GM12872 (cell line): ENCODE data around the gene PLAC9.

Experiments used
- TF ChIP-seq, protein P1 (sequence below): IDR thresholded peaks from 3 replicates; pipeline ENCODE4 v1.5.1; 2011; ENCODE audit warnings: low read depth, mild to moderate bottlenecking, low read length, moderate library complexity; ENCODE audit not compliant: insufficient read depth

PLAC9 gene

GRCh38 chr10:80183436-80183835 lies 50.9 kb downstream of the PLAC9 start:
- TF ChIP-seq, protein P1, sequence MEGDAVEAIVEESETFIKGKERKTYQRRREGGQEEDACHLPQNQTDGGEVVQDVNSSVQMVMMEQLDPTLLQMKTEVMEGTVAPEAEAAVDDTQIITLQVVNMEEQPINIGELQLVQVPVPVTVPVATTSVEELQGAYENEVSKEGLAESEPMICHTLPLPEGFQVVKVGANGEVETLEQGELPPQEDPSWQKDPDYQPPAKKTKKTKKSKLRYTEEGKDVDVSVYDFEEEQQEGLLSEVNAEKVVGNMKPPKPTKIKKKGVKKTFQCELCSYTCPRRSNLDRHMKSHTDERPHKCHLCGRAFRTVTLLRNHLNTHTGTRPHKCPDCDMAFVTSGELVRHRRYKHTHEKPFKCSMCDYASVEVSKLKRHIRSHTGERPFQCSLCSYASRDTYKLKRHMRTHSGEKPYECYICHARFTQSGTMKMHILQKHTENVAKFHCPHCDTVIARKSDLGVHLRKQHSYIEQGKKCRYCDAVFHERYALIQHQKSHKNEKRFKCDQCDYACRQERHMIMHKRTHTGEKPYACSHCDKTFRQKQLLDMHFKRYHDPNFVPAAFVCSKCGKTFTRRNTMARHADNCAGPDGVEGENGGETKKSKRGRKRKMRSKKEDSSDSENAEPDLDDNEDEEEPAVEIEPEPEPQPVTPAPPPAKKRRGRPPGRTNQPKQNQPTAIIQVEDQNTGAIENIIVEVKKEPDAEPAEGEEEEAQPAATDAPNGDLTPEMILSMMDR = no peak

GRCh38 chr10:80184291-80184690 lies 51.8 kb downstream of the PLAC9 start:
- TF ChIP-seq, protein P1 = no peak

DNA sequence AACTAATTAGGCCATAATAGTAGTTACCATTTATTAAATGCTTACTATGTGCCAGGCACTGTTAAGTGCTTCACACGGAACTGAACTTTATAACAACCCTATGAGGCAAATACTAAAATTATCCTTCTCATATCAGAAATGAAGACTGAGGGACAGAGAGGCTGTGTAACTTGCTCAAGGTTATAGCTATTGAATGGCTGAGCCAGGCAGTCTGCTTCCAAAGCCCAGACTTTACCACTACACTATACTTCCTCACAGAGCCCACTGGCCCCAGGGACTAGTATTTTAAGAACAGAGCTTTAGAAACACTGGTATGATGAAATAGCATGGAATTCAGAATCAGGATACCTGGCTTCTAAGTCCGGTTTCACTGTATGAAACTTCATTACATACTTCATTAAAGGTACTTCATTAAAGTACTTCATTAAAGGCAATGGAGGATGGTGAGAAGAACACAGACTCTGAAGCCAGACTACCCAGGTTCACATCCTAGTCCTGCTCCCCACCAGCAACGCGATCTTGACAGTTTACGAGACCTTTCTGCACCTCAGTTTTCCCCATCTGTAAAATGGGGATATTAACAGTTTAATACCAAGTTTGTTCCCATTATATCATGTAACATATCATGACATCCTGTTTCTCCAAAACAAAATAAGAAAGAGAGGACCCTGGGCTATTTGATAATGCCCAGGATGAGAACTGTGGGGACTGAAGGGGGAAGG lies 53.2 kb downstream of the PLAC9 start:
- TF ChIP-seq, protein P1 = no peak

- TF ChIP-seq, protein P1 = no peak
Observed at GRCh38 chr10:80186364-80187012, 54.0 kb downstream of the PLAC9 start.

- TF ChIP-seq, protein P1 = no peak
Observed at GRCh38 chr10:80187060-80187459, 54.5 kb downstream of the PLAC9 start.

- TF ChIP-seq, protein P1 = no peak
Observed at GRCh38 chr10:80187465-80188409, 55.2 kb downstream of the PLAC9 start.

- TF ChIP-seq, protein P1 = no peak
Observed at GRCh38 chr10:80188713-80189112, 56.2 kb downstream of the PLAC9 start.
